Activated T-cell treated with anti-CD3 and anti-CD28 coated beads, Interleukin-2, amount 50 U/mL, for 72 hours (primary cell): ENCODE results near the gene NOL3. TPM values are rescaled to one million over a fixed set of nuclear protein-coding genes. Genes with fewer than 3 reads are reported as not detected.

Experiments
- ATAC-seq, 2 donors: fragments of 150-1000 bp; cut with Tn5 transposase; replicated peaks in 1 of 2; 2 replicates each; pipeline ENCODE4 v1.10.0; 2021; ENCODE audit warnings: moderate library complexity in 2 of 2, mild to moderate bottlenecking in 1 of 2
- DNase-seq, 2 donors: peaks; one replicate each; pipeline ENCODE4 v3.0.0; 2021 to 2022; ENCODE audit warnings: mixed read lengths in 1 of 2
- H3K27ac Mint-ChIP-seq: one replicate; pipeline ENCODE4 v1.8.0; 2022; ENCODE audit warnings: mild to moderate bottlenecking, moderate library complexity, mixed read lengths
- H3K27me3 Mint-ChIP-seq: one replicate; pipeline ENCODE4 v1.8.0; 2022; ENCODE audit warnings: low read depth, mixed read lengths
- H3K36me3 Mint-ChIP-seq, 2 donors: one replicate each; pipeline ENCODE4 v1.8.0; 2022; ENCODE audit warnings: mixed read lengths in 2 of 2, mild to moderate bottlenecking in 1 of 2; ENCODE audit not compliant: insufficient read depth in 2 of 2
- H3K4me1 Mint-ChIP-seq: one replicate; pipeline ENCODE4 v1.8.0; 2022; ENCODE audit warnings: low read depth, mixed read lengths
- H3K4me3 Mint-ChIP-seq, 2 donors: one replicate each; pipeline ENCODE4 v1.8.0; 2022; ENCODE audit warnings: mild to moderate bottlenecking in 2 of 2, mixed read lengths in 2 of 2, moderate library complexity in 2 of 2
- H3K9me3 Mint-ChIP-seq, 2 donors: one replicate each; pipeline ENCODE4 v1.8.0; 2022; ENCODE audit warnings: mixed read lengths in 2 of 2
- total RNA-seq, 2 donors: library from RNA; stranded (reverse); gene quantifications; one replicate each; pipeline ENCODE4 v1.2.3, GENCODE V29; 2022

The NOL3 gene
- total RNA-seq, 2 donors from 2014 or later, result 21.6 to 30.6 TPM

DNA sequence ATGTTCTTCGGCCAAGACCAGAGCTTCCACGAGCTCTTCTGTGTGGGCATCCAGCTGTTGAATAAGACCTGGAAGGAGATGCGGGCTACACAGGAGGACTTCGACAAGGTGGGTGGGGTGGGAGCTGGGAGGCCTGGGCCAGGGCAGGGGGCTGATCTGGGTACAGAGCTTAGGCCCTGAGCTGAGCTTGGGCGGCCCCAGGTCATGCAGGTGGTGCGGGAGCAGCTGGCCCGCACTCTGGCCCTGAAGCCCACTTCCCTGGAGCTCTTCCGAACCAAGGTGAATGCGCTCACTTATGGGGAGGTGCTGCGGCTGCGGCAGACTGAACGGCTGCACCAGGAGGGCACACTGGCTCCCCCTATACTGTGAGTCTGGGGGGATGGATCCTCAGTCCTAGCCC, 32.1 kb downstream of the NOL3 start:
- Mint-ChIP-seq H3K4me1 (peaks cover 4% of the 10 kb centered on the region), H3K4me3 (no peak overlapping the region), H3K27me3 (no peaks in the 10 kb centered on the region), H3K9me3 (no peaks in the 10 kb centered on the region), H3K27ac (no peak overlapping the region), H3K36me3 (peaks cover 0 to 3% of the 10 kb centered on the region in 2 donors)
- ATAC-seq (no peak), DNase-seq (no peak)

GRCh38 chr16:67202956-67203493, 32.7 kb downstream of the NOL3 start:
- Mint-ChIP-seq H3K27me3 (no peaks in the 10 kb centered on the region), H3K4me3 (no peak overlapping the region), H3K27ac (no peak overlapping the region), H3K4me1 (peaks cover 2% of the 10 kb centered on the region), H3K36me3 (peaks cover 0 to 3% of the 10 kb centered on the region in 2 donors), H3K9me3 (no peaks in the 10 kb centered on the region)
- ATAC-seq, result no peak
- DNase-seq, result no peak

GRCh38 chr16:67204076-67204475, 33.7 kb downstream of the NOL3 start:
- Mint-ChIP-seq H3K9me3 (no peaks in the 10 kb centered on the region), H3K27me3 (no peaks in the 10 kb centered on the region), H3K36me3 (peaks cover 0 to 2% of the 10 kb centered on the region in 2 donors), H3K27ac (no peak overlapping the region), H3K4me1 (no peaks in the 10 kb centered on the region), H3K4me3 (no peak overlapping the region)
- DNase-seq, result no peak
- ATAC-seq, result no peak

DNA sequence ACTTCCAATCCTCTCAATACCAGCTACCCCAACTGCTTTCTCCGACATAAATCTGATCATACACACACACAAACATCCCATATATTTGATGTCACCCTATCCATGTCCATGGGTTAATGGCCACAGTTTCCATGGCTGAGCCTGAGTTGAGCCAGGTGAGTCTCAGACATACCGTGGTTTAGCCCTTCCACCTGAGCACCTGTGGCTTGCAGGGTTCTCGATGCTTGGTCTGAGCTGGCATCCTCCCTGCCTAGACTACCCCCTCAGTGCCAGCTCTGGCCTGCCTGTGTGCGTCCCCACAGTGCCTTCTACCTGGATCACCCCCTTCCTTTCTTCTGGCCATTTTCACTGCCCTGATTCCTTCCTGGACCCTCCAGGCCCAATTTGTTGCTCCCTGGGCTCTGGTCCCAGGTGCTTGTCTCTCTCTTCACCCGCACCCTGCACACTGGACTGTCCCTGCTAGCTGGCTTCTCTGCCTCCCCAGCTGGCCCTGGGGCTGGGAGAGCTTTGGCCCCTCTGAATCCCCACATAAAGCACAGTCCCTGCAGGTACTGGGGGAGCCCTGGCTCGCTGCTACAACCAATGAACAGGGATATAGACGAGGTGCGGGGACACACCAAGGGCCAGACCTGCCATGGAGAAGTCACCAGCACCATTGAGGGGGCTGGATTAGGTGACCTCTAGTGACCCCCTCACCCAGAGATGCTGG, 35.9 kb downstream of the NOL3 start:
- ATAC-seq (no peak), DNase-seq (no peak)
- H3K4me1 Mint-ChIP-seq, result no peaks in the 10 kb centered on the region
- no peaks in the 10 kb centered on the region for H3K9me3 Mint-ChIP-seq
- no peak overlapping the region for H3K27ac Mint-ChIP-seq
- H3K36me3 Mint-ChIP-seq, result no peaks in the 10 kb centered on the region
- no peak overlapping the region for H3K4me3 Mint-ChIP-seq
- no peaks in the 10 kb centered on the region for H3K27me3 Mint-ChIP-seq

DNA sequence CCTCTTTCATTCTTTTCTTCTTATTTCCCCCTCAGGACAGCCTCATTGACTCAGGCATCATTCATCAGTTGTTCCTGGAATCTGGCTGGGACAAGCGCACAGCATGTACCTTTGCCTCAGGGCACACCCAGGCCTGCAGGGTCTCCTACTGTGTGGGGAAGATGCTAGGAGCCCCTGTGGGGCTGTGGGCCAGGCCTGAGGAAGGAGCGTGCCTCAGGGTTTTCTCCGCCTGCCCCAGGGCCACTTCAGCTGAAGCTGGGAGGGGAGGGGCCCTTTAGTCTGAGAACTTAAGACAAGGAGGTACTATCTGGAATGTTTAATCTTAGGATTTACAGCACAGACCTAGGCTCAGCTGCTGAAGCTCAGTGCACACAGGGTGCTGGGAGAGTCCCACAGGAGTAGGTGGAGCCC, 36.5 kb downstream of the NOL3 start:
- Mint-ChIP-seq H3K4me3 (no peak overlapping the region), H3K36me3 (no peaks in the 10 kb centered on the region), H3K9me3 (no peaks in the 10 kb centered on the region), H3K27me3 (no peaks in the 10 kb centered on the region), H3K4me1 (no peaks in the 10 kb centered on the region), H3K27ac (no peak overlapping the region)
- ATAC-seq, result no peak
- no peak for DNase-seq

DNA sequence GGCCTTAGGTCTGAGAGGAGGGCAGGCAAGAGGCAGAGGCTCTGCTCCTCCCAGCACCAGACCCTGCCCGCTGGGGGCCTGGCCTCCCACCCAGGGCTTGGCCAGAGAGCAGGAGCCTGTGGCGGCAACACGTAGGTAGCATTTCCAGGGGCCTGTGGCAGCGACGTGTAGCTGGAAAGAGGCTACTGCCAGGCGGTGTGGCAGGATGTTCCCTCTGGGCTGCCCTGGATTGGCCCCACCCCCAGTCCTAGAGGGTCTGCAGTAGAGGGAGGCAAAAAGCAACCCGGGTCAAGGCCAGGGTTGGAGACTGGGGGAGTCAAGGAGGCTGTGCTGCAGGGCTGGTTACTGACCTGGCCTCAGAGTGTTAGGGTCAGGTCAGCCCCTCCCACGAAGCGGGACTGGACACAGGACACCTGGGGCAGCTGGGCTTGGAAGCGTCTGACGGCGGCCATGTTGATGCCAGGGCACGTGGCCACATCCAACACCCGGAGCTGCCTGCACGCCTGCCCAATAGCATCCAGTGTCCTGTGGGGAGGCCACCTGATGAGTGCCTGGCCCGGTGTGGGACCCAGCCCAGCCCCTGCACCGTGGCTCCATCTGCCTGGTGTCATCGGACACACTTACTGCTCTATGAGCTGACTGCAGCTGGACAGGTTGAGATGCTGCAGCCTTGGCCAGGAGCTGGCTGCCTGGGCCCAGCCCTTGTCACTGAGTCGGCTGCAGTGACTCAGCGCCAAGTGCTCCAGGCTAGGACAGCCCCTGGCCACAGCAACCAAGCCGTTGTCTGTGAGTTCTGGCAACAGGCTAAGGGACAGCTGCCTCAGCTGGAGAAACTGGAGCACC, 37.1 kb downstream of the NOL3 start:
- no peaks in the 10 kb centered on the region for H3K27me3 Mint-ChIP-seq
- no peak overlapping the region for H3K4me3 Mint-ChIP-seq
- H3K27ac Mint-ChIP-seq, result no peak overlapping the region
- H3K9me3 Mint-ChIP-seq, result no peaks in the 10 kb centered on the region
- H3K4me1 Mint-ChIP-seq, result no peaks in the 10 kb centered on the region
- ATAC-seq, result no peak
- DNase-seq, result no peak
- H3K36me3 Mint-ChIP-seq, result no peaks in the 10 kb centered on the region

- ATAC-seq (no peak), DNase-seq (no peak)
- no peaks in the 10 kb centered on the region for H3K9me3 Mint-ChIP-seq
- no peak overlapping the region for H3K27ac Mint-ChIP-seq
- H3K4me3 Mint-ChIP-seq, result no peak overlapping the region
- H3K27me3 Mint-ChIP-seq, result no peaks in the 10 kb centered on the region
- H3K4me1 Mint-ChIP-seq, result no peaks in the 10 kb centered on the region
- no peaks in the 10 kb centered on the region for H3K36me3 Mint-ChIP-seq
Observed at GRCh38 chr16:67208154-67208896, 38.0 kb downstream of the NOL3 start.

DNA sequence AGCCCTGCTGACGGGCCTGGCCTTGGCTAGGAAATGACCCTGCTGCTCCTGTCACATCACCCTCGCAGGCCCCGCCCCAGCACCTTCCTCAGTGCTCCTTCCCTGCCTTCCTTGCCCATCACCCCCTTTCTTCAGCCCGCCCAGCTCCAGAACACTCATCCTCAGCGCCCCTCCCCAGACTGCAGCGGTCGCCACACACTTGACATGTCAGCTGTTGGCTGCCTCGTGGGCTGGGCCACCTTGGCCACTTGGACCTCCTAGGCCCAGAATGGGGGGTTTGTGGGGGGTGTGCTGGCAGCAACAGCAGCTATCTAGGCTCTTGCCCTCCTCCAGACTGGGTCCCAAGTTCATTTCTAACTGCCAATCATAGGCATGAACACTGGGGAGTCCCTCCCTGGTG, 39.2 kb downstream of the NOL3 start:
- H3K27me3 Mint-ChIP-seq, result no peaks in the 10 kb centered on the region
- no peak overlapping the region for H3K4me3 Mint-ChIP-seq
- H3K27ac Mint-ChIP-seq, result no peak overlapping the region
- no peak for ATAC-seq
- no peaks in the 10 kb centered on the region for H3K4me1 Mint-ChIP-seq
- DNase-seq, result no peak
- no peaks in the 10 kb centered on the region for H3K36me3 Mint-ChIP-seq
- no peaks in the 10 kb centered on the region for H3K9me3 Mint-ChIP-seq

DNA sequence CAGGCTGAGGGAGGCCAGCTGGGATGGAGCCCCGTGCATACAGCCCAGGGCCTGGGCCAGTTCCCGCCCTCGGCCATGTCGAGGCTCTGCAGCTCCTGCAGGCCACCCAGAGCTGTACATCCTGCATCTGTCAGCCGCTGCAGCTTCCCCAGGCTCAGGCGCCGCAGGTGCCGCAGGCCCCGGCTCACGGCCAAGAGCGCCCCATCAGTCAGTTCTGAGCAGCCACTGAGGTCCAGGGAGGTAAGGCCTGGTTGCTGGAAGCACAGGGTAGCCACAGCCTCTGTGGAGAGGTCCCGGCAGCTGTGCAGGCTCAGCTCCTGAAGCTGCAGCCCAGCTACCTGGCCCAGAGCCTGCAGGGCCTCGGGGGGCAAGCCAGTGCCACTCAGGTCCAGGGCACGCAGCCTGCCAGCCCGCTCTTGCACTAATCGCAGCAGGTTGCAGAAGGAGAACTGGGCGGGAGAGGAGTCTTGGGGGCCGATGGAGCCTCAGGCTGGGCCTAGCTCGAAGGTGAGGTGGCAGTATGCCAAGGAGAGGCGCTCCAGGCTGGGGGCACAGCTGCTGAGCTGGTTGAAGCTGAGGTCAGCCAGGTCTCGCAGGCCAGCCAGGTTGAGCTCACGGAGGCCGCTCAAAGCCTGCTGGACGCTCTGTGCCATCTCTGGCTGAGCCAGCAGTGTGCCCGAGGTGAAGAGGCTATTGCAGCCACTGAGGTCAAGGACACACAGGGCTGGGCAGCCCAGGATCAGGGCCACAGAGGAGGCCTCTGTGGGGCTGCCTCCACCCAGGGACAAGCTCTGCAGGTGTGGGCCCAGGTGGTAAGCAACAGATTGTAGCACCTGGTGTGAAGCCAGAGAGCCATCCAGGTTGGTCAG, 40.0 kb downstream of the NOL3 start:
- Mint-ChIP-seq H3K4me3 (no peak overlapping the region), H3K27ac (no peak overlapping the region), H3K36me3 (no peaks in the 10 kb centered on the region), H3K9me3 (no peaks in the 10 kb centered on the region), H3K4me1 (no peaks in the 10 kb centered on the region), H3K27me3 (no peaks in the 10 kb centered on the region)
- ATAC-seq, result no peak
- no peak for DNase-seq

GRCh38 chr16:67211674-67212073, 41.3 kb downstream of the NOL3 start:
- H3K27me3 Mint-ChIP-seq, result no peaks in the 10 kb centered on the region
- H3K27ac Mint-ChIP-seq, result no peak overlapping the region
- H3K36me3 Mint-ChIP-seq, result no peaks in the 10 kb centered on the region
- no peaks in the 10 kb centered on the region for H3K9me3 Mint-ChIP-seq
- H3K4me3 Mint-ChIP-seq, result no peak overlapping the region
- DNase-seq (no peak), ATAC-seq (no peak)
- no peaks in the 10 kb centered on the region for H3K4me1 Mint-ChIP-seq

DNA sequence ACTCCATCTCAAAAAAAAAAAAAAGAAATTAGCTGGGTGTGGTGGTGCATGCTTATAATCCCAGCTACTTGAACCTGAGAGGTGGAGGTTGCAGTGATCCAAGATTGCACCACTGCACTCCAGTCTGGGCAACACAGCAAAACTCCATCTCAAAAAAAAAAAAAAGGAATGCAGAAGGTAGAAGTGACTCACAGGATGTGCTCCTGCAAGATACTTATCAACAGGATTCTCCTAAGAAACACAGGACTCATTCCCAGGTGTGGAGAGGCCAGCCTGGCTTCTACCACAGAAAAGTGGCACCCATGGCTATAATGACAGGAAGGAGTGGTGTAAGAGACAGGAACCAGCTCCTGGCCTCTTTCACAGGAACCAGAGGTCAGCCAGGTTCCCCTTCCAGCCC, 42.4 kb downstream of the NOL3 start:
- H3K27ac Mint-ChIP-seq, result no peak overlapping the region
- H3K4me3 Mint-ChIP-seq, result no peak overlapping the region
- no peak for ATAC-seq

DNA sequence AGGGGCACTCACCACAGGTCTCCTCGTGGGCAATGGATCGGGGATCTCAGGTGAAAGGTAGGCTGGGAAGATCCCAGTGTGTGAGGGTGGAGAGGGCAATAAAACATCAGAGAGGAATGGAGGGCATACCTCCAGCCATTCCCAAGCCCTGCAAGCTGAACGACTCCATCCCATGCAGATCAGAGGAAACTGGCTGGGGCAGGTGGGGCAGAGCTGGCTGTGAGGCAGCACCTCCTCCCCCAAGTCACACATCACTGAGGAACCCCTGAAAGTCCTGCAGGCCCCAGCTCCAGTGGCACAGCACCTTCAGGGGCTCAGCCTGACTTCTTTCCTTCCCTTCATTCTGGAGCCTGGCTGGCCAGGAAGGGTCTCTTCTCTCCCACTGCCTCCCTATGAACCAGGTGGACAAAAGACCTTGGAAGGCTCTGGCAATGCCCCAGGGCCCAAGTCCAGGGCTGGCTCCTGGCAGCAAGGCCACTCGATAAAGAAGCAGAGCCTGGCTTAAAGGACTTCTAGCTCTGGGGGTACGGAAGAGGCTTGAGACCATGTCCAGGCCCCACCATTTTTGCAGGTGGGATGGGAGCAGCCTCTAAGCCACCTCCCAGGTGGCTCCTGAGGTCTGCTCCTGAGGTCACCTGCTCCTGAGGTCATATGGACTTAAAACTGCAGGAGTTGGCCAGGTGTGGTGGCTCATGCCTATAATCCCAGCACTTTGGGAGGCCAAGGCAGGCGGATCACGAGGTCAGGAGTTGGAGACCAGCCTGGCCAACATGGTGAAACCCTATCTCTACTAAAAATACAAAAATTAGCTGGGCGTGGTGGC, 43.1 kb downstream of the NOL3 start:
- no peaks in the 10 kb centered on the region for H3K9me3 Mint-ChIP-seq
- no peaks in the 10 kb centered on the region for H3K4me1 Mint-ChIP-seq
- H3K27me3 Mint-ChIP-seq, result no peaks in the 10 kb centered on the region
- no peak overlapping the region for H3K27ac Mint-ChIP-seq
- H3K36me3 Mint-ChIP-seq, result no peaks in the 10 kb centered on the region
- no peak for DNase-seq
- no peak overlapping the region for H3K4me3 Mint-ChIP-seq
- ATAC-seq, result no peak

More for the DNA sequence above, 42.4 kb downstream of the NOL3 start:
- H3K36me3 Mint-ChIP-seq, result no peaks in the 10 kb centered on the region
- H3K27me3 Mint-ChIP-seq, result no peaks in the 10 kb centered on the region
- H3K9me3 Mint-ChIP-seq, result no peaks in the 10 kb centered on the region
- no peaks in the 10 kb centered on the region for H3K4me1 Mint-ChIP-seq
- no peak for DNase-seq
